ENCODE measurements around the gene POU2F2. TPM values are rescaled to one million over a fixed set of nuclear protein-coding genes. Genes with fewer than 3 reads are reported as not detected.

POU2F2 gene
- total RNA-seq, 2 donors from 2014 or later: 3.4 to 17.4 TPM

DNA sequence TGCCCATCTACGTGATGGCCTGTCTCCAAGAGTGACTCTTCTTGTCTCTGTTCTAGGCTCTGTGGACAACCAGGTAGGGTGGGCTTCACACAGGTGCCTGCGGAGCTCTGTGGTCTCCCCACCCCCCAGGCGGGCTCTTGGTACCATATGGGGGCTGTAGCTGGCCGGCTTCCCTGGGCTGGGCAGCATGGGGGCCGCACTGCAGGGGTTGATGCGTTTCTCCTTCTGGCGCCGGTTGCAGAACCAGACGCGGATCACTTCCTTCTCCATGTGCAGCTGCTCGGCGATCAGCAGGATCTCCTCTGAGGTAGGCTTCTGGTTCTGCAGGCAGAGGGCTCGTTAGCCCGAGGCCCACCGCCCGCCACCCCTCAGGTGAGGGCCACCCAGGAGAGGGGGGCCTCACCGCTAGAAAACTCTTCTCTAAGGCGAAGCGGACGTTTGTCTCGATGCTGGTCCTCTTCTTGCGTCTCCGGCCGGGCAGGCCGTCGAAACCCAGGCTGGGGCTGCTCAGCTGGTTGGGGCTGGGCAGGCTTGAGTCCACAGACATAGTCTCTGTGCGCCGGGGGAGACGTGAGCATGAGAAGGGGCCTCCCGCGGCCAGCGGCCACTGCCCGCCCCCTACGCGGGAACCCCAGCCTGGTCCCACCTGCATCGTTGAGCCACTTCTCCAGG is 37.0 kb downstream of the POU2F2 start:
- intact Hi-C loops (cut with DNase I): no loop called here
- no peak for DNase-seq (ENCODE audit: low spot score)
- H3K27me3 ChIP-seq (replicated peaks; ENCODE audit: insufficient read depth): no peaks in the 10 kb centered on the region
- TF ChIP-seq POLR2AphosphoS5 (IDR thresholded peaks at IDR 0.05): no peak
- TF ChIP-seq POLR2A (IDR thresholded peaks at IDR 0.05): no peak
- H3K27ac ChIP-seq: no peak overlapping the region
- WGBS: 81% methylated on average over 36 of the region's 36 CpGs
- no peaks in the 10 kb centered on the region for H3K36me3 ChIP-seq
- H3K9me3 ChIP-seq: no peaks in the 10 kb centered on the region
- H3K4me3 ChIP-seq: no peak overlapping the region
- H3K4me1 ChIP-seq (replicated peaks): peaks cover 7% of the 10 kb centered on the region

DNA sequence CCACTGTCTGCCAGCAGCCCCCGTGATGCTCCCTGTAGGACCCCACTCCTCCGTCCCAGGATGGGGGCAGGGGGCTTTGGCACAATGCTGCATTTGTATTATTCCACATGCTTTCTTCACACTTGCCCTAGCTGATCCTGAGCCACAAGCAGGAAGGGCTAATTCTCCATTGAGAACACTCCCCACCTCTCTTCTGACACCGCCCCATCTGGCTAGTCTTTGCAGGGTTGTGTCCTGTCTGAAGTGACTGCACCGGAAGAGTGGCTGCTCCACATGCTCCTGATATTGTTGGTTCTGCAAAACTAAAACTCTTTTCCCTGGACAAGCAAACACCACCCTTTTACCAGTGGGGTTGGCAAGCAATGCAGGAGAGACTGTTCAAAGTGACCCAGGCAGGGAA is 38.3 kb downstream of the POU2F2 start:
- intact Hi-C loops (cut with DNase I): no loop called here
- Histone ChIP-seq H3K9me3 (no peaks in the 10 kb centered on the region), H3K27ac (no peak overlapping the region), H3K27me3 (replicated peaks; ENCODE audit: insufficient read depth) (no peaks in the 10 kb centered on the region), H3K4me3 (no peak overlapping the region), H3K36me3 (no peaks in the 10 kb centered on the region), H3K4me1 (replicated peaks) (peaks cover under 1% of the 10 kb centered on the region)
- no peak for DNase-seq (ENCODE audit: low spot score)
- TF ChIP-seq POLR2A (IDR thresholded peaks at IDR 0.05): no peak
- TF ChIP-seq, protein P1, sequence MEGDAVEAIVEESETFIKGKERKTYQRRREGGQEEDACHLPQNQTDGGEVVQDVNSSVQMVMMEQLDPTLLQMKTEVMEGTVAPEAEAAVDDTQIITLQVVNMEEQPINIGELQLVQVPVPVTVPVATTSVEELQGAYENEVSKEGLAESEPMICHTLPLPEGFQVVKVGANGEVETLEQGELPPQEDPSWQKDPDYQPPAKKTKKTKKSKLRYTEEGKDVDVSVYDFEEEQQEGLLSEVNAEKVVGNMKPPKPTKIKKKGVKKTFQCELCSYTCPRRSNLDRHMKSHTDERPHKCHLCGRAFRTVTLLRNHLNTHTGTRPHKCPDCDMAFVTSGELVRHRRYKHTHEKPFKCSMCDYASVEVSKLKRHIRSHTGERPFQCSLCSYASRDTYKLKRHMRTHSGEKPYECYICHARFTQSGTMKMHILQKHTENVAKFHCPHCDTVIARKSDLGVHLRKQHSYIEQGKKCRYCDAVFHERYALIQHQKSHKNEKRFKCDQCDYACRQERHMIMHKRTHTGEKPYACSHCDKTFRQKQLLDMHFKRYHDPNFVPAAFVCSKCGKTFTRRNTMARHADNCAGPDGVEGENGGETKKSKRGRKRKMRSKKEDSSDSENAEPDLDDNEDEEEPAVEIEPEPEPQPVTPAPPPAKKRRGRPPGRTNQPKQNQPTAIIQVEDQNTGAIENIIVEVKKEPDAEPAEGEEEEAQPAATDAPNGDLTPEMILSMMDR (IDR thresholded peaks at IDR 0.05): no peak
- WGBS: 70% methylated on average over 4 of the region's 4 CpGs

DNA sequence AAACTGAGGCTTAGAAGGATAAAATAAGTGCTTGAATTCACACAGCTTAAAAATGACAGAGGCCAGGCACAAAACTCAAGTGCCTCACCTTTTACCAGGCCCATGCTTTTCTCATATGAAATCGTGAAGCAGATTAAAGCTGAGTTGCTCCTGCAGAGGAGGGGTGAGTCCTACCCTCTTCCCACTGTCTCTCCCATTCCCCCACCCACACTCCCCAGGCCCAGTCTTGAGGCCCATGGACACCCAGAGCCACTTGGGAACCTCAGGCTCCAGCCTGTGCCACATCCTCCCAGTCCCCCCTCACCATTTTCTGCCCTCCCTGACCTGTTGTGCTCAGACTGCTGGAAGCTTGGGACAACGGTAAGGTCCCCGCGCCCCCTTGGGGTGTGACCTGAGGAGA is 38.7 kb downstream of the POU2F2 start:
- H3K9me3 ChIP-seq: no peaks in the 10 kb centered on the region
- H3K27ac ChIP-seq: no peak overlapping the region
- no peak for DNase-seq (ENCODE audit: low spot score)
- H3K27me3 ChIP-seq (replicated peaks; ENCODE audit: insufficient read depth): no peaks in the 10 kb centered on the region
- no peaks in the 10 kb centered on the region for H3K4me1 ChIP-seq (replicated peaks)
- WGBS: 66% methylated on average over 4 of the region's 4 CpGs
- intact Hi-C loops (cut with DNase I): no loop called here
- H3K4me3 ChIP-seq: no peak overlapping the region
- TF ChIP-seq, protein P1 (IDR thresholded peaks at IDR 0.05): no peak
- TF ChIP-seq POLR2A (IDR thresholded peaks at IDR 0.05) (no peak), POLR2AphosphoS5 (IDR thresholded peaks at IDR 0.05) (no peak)
- H3K36me3 ChIP-seq: no peaks in the 10 kb centered on the region

DNA sequence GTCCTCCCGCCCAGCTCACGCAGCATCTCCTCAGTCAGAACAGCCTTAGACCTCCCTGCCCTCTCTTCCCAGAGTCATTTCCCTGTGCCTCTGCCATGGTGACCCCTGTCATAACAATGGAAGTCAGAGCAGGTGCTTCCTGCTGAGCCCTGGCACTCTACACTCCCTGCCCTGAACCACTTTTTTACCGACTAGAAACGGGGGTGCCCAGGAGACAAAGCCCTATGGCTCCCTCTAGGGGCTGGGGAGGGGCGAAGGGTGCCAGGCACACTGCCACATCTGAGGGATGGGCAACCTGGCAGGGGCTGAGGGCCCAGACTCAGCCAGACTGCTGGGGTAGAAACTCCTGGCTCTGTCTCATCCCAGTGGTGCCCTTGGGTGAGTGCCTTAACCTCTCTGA is 39.9 kb downstream of the POU2F2 start:
- Histone ChIP-seq H3K27ac (no peak overlapping the region), H3K9me3 (no peaks in the 10 kb centered on the region), H3K4me1 (replicated peaks) (no peaks in the 10 kb centered on the region), H3K27me3 (replicated peaks; ENCODE audit: insufficient read depth) (no peaks in the 10 kb centered on the region), H3K36me3 (no peaks in the 10 kb centered on the region), H3K4me3 (no peak overlapping the region)
- intact Hi-C loops (cut with DNase I): no loop called here
- WGBS: 49% methylated on average over 5 of the region's 5 CpGs
- TF ChIP-seq, protein P1 (IDR thresholded peaks at IDR 0.05): peak in 1 of 4 experiments; percentile 36
- TF ChIP-seq POLR2A (IDR thresholded peaks at IDR 0.05): no peak
- no peak for DNase-seq (ENCODE audit: low spot score)

DNA sequence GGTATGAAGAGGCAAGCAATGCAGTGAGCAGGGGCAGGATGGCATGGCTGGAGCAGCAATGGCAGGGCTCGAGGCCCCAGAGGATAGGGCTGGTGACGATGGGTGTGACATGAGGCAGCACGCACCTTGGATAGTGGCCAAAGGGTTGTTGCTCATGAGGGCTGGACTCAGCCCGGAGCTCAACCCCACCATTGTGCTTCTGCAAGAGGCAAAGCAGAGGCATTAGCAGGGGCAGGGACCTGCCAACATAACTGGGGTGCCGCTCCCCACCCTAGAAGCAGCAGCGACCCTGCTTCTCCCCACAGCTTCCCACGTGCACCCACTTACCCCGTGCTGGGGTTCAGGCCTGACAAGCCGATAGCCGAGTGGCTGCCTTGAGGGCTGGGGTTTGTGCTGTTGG is 40.5 kb downstream of the POU2F2 start:
- Histone ChIP-seq H3K27me3 (replicated peaks; ENCODE audit: insufficient read depth) (no peaks in the 10 kb centered on the region), H3K36me3 (no peaks in the 10 kb centered on the region), H3K4me1 (replicated peaks) (no peaks in the 10 kb centered on the region), H3K4me3 (no peak overlapping the region), H3K27ac (no peak overlapping the region), H3K9me3 (no peaks in the 10 kb centered on the region)
- 45% methylated on average over 10 of the region's 10 CpGs for WGBS
- intact Hi-C loops (cut with DNase I): no loop called here
- DNase-seq (ENCODE audit: low spot score): no peak
- TF ChIP-seq POLR2A (IDR thresholded peaks at IDR 0.05): no peak
- TF ChIP-seq POLR2AphosphoS5 (IDR thresholded peaks at IDR 0.05): no peak
- TF ChIP-seq, protein P1 (IDR thresholded peaks at IDR 0.05): no peak
